ENCODE results near the gene TCN1. TPM values are rescaled to one million over a fixed set of nuclear protein-coding genes. Genes with fewer than 3 reads are reported as not detected.
"Not testable (repeated sequence)": the region's sequence is repeated elsewhere in the genome, so short reads cannot be mapped to it uniquely, and the experiment has no call there.

Gene TCN1
- total and polyA plus RNA-seq, 2 donors: 1.4 to 2.1 TPM

DNA sequence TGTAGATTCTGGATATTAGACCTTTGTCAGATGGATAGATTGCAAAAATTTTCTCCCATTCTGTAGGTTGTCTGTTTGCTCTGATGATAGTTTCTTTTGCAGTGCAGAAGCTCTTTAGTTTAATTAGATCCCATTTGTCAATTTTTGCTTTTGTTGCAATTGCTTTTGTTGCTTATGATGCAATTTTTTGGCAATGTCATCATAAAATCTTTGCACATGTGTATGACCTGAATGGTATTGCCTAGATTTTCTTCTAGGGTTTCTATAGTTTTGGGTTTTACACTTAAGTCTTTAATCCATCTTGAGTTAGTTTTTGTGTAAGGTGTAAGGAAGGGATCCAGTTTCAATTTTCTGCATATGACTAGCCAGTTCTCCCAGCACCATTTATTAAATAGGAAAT is 20.9 kb upstream of the TCN1 start:
- not testable (repeated sequence) for H3K27ac ChIP-seq (ENCODE audit: low read depth in 1 of 2, low read length in 1 of 2); H3K27me3 ChIP-seq (ENCODE audit: control insufficient read depth in 2 of 2, insufficient read depth in 1 of 2, low read length in 1 of 2); H3K9me3 ChIP-seq (ENCODE audit: control insufficient read depth in 2 of 2, insufficient read depth in 1 of 2, low read length in 1 of 2); DNase-seq (ENCODE audit: low read depth in 6 of 9, low spot score in 9 of 9); H3K36me3 ChIP-seq (ENCODE audit: control insufficient read depth in 2 of 2, insufficient read depth in 2 of 2, low read length in 1 of 2); H3K4me1 ChIP-seq (ENCODE audit: control insufficient read depth in 2 of 2, insufficient read depth in 2 of 2, low read length in 2 of 2); H3K4me3 ChIP-seq (ENCODE audit: low read length in 2 of 2)

- Histone ChIP-seq H3K27ac (ENCODE audit: low read depth in 1 of 2, low read length in 1 of 2) (no peak overlapping the region), H3K4me1 (ENCODE audit: control insufficient read depth in 2 of 2, insufficient read depth in 2 of 2, low read length in 2 of 2) (no peaks in the 10 kb centered on the region), H3K4me3 (ENCODE audit: low read length in 2 of 2) (no peak overlapping the region), H3K36me3 (ENCODE audit: control insufficient read depth in 2 of 2, insufficient read depth in 2 of 2, low read length in 1 of 2) (no peaks in the 10 kb centered on the region), H3K9me3 (ENCODE audit: control insufficient read depth in 2 of 2, insufficient read depth in 1 of 2, low read length in 1 of 2) (no peaks in the 10 kb centered on the region), H3K27me3 (ENCODE audit: control insufficient read depth in 2 of 2, insufficient read depth in 1 of 2, low read length in 1 of 2) (no peaks in the 10 kb centered on the region)
- no peak for DNase-seq (ENCODE audit: low read depth in 6 of 9, low spot score in 9 of 9)
- 99% methylated on average over 1 of the region's 1 CpG for WGBS
These were observed 17.3 kb upstream of the TCN1 start for GRCh38 chr11:59883597-59883996.

- Histone ChIP-seq H3K27me3 (ENCODE audit: control insufficient read depth in 2 of 2, insufficient read depth in 1 of 2, low read length in 1 of 2) (no peaks in the 10 kb centered on the region), H3K9me3 (ENCODE audit: control insufficient read depth in 2 of 2, insufficient read depth in 1 of 2, low read length in 1 of 2) (no peaks in the 10 kb centered on the region), H3K36me3 (ENCODE audit: control insufficient read depth in 2 of 2, insufficient read depth in 2 of 2, low read length in 1 of 2) (no peaks in the 10 kb centered on the region), H3K27ac (ENCODE audit: low read depth in 1 of 2, low read length in 1 of 2) (no peak overlapping the region), H3K4me3 (ENCODE audit: low read length in 2 of 2) (no peak overlapping the region), H3K4me1 (ENCODE audit: control insufficient read depth in 2 of 2, insufficient read depth in 2 of 2, low read length in 2 of 2) (no peaks in the 10 kb centered on the region)
- no peak for DNase-seq (ENCODE audit: low read depth in 6 of 9, low spot score in 9 of 9)
- WGBS: 85% methylated on average over 1 of the region's 1 CpG
These were observed 13.3 kb upstream of the TCN1 start for GRCh38 chr11:59879567-59879966.

- Histone ChIP-seq H3K4me3 (ENCODE audit: low read length in 2 of 2) (no peak within 1 kb of the TSS), H3K36me3 (ENCODE audit: control insufficient read depth in 2 of 2, insufficient read depth in 2 of 2, low read length in 1 of 2) (no peaks in the 10 kb centered on the region), H3K27ac (ENCODE audit: low read depth in 1 of 2, low read length in 1 of 2) (no peak within 1 kb of the TSS), H3K27me3 (ENCODE audit: control insufficient read depth in 2 of 2, insufficient read depth in 1 of 2, low read length in 1 of 2) (no peaks in the 10 kb centered on the region), H3K4me1 (ENCODE audit: control insufficient read depth in 2 of 2, insufficient read depth in 2 of 2, low read length in 2 of 2) (no peaks in the 10 kb centered on the region), H3K9me3 (ENCODE audit: control insufficient read depth in 2 of 2, insufficient read depth in 1 of 2, low read length in 1 of 2) (no peaks in the 10 kb centered on the region)
- DNase-seq (ENCODE audit: low read depth in 6 of 9, low spot score in 9 of 9): no peak
- WGBS: 95% methylated on average over 5 of the region's 5 CpGs
These were observed 12.3 kb upstream of the TCN1 start, which contains the start of gene OOSP3 for GRCh38 chr11:59878575-59878974. Gene OOSP3 (plus strand): TSS chr11:59878782. CDS start chr11:59878809, 27 bp downstream.

GRCh38 chr11:59877784-59878183 is 11.5 kb upstream of the TCN1 start:
- Histone ChIP-seq H3K27ac (ENCODE audit: low read depth in 1 of 2, low read length in 1 of 2) (no peak overlapping the region), H3K27me3 (ENCODE audit: control insufficient read depth in 2 of 2, insufficient read depth in 1 of 2, low read length in 1 of 2) (no peaks in the 10 kb centered on the region), H3K4me3 (ENCODE audit: low read length in 2 of 2) (no peak overlapping the region), H3K36me3 (ENCODE audit: control insufficient read depth in 2 of 2, insufficient read depth in 2 of 2, low read length in 1 of 2) (no peaks in the 10 kb centered on the region), H3K4me1 (ENCODE audit: control insufficient read depth in 2 of 2, insufficient read depth in 2 of 2, low read length in 2 of 2) (no peaks in the 10 kb centered on the region), H3K9me3 (ENCODE audit: control insufficient read depth in 2 of 2, insufficient read depth in 1 of 2, low read length in 1 of 2) (no peaks in the 10 kb centered on the region)
- no peak for DNase-seq (ENCODE audit: low read depth in 6 of 9, low spot score in 9 of 9)

- Histone ChIP-seq H3K4me1 (ENCODE audit: control insufficient read depth in 2 of 2, insufficient read depth in 2 of 2, low read length in 2 of 2) (no peaks in the 10 kb centered on the region), H3K27ac (ENCODE audit: low read depth in 1 of 2, low read length in 1 of 2) (no peak overlapping the region), H3K27me3 (ENCODE audit: control insufficient read depth in 2 of 2, insufficient read depth in 1 of 2, low read length in 1 of 2) (no peaks in the 10 kb centered on the region), H3K9me3 (ENCODE audit: control insufficient read depth in 2 of 2, insufficient read depth in 1 of 2, low read length in 1 of 2) (no peaks in the 10 kb centered on the region), H3K36me3 (ENCODE audit: control insufficient read depth in 2 of 2, insufficient read depth in 2 of 2, low read length in 1 of 2) (no peaks in the 10 kb centered on the region), H3K4me3 (ENCODE audit: low read length in 2 of 2) (no peak overlapping the region)
- DNase-seq (ENCODE audit: low read depth in 6 of 9, low spot score in 9 of 9): no peak
These were observed 11.0 kb upstream of the TCN1 start for GRCh38 chr11:59877325-59877724.

DNA sequence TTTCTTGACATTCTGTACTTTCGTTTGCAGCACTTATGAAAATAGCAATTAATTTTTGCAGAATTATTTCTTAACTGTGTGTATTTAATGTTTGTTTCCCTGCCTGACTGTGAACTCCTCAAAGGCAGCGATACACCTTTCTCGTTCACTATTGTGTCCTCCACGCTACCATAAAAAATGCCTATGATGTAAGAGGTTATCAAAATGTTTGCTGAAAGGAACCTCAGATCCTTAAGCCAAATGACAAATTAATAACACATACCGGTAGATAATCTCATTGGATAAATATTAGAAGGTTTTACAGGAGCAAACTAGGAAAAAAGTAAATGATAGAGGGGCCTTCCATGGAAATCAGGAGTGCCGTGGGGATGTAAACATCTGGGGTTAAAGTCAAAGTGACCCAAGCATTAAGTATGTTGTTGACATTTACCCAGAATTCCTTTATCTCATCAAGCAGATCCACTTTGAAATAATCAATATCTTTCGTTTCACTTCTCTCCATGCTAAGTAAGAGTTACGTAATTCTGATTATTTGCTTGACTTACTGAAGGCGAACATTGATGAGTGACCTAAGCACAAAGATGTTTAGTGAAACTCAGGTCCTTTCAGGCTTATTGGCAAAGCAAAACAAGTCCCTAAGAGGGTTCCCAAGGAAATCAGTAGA is 9.7 kb upstream of the TCN1 start:
- no peaks in the 10 kb centered on the region for H3K27me3 ChIP-seq (ENCODE audit: control insufficient read depth in 2 of 2, insufficient read depth in 1 of 2, low read length in 1 of 2)
- no peak overlapping the region for H3K27ac ChIP-seq (ENCODE audit: low read depth in 1 of 2, low read length in 1 of 2)
- DNase-seq (ENCODE audit: low read depth in 6 of 9, low spot score in 9 of 9): no peak
- H3K9me3 ChIP-seq (ENCODE audit: control insufficient read depth in 2 of 2, insufficient read depth in 1 of 2, low read length in 1 of 2): no peaks in the 10 kb centered on the region
- no peak overlapping the region for H3K4me3 ChIP-seq (ENCODE audit: low read length in 2 of 2)
- WGBS: 97% methylated on average over 9 of the region's 9 CpGs
- no peaks in the 10 kb centered on the region for H3K36me3 ChIP-seq (ENCODE audit: control insufficient read depth in 2 of 2, insufficient read depth in 2 of 2, low read length in 1 of 2)
- H3K4me1 ChIP-seq (ENCODE audit: control insufficient read depth in 2 of 2, insufficient read depth in 2 of 2, low read length in 2 of 2): no peaks in the 10 kb centered on the region

DNA sequence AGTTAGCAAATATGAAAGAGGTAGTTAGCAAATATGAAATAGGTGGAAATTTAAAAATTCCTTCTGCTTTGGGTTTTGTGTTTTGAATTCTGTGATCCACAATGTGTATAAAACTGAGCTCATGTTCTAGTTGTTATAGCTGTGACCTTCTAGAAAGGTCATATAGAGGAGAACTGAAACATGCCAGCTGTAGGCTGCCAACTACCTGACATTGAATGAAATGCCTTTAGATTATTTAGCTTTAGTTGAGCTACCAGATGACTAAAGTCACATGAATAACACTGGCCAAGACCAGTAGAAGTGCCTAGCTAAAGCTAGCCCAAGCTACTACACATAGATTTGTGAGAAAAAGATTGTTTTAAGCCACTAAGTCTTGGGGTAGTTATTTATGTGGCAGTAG is 5.8 kb upstream of the TCN1 start:
- no peak for DNase-seq (ENCODE audit: low read depth in 6 of 9, low spot score in 9 of 9)

GRCh38 chr11:59867946-59868345 is 1.7 kb upstream of the TCN1 start:
- H3K27me3 ChIP-seq (ENCODE audit: control insufficient read depth in 2 of 2, insufficient read depth in 1 of 2, low read length in 1 of 2): no peaks in the 10 kb centered on the region
- no peak overlapping the region for H3K27ac ChIP-seq (ENCODE audit: low read depth in 1 of 2, low read length in 1 of 2)
- H3K9me3 ChIP-seq (ENCODE audit: control insufficient read depth in 2 of 2, insufficient read depth in 1 of 2, low read length in 1 of 2): no peaks in the 10 kb centered on the region
- no peak for DNase-seq (ENCODE audit: low read depth in 6 of 9, low spot score in 9 of 9)
- no peak overlapping the region for H3K4me3 ChIP-seq (ENCODE audit: low read length in 2 of 2)
- no peaks in the 10 kb centered on the region for H3K4me1 ChIP-seq (ENCODE audit: control insufficient read depth in 2 of 2, insufficient read depth in 2 of 2, low read length in 2 of 2)
- H3K36me3 ChIP-seq (ENCODE audit: control insufficient read depth in 2 of 2, insufficient read depth in 2 of 2, low read length in 1 of 2): no peaks in the 10 kb centered on the region
- WGBS: 93% methylated on average over 2 of the region's 2 CpGs

More for the DNA sequence above, 5.8 kb upstream of the TCN1 start:
- H3K36me3 ChIP-seq (ENCODE audit: control insufficient read depth in 2 of 2, insufficient read depth in 2 of 2, low read length in 1 of 2): no peaks in the 10 kb centered on the region
- no peak overlapping the region for H3K27ac ChIP-seq (ENCODE audit: low read depth in 1 of 2, low read length in 1 of 2)
- no peak overlapping the region for H3K4me3 ChIP-seq (ENCODE audit: low read length in 2 of 2)
- no peaks in the 10 kb centered on the region for H3K27me3 ChIP-seq (ENCODE audit: control insufficient read depth in 2 of 2, insufficient read depth in 1 of 2, low read length in 1 of 2)
- no peaks in the 10 kb centered on the region for H3K4me1 ChIP-seq (ENCODE audit: control insufficient read depth in 2 of 2, insufficient read depth in 2 of 2, low read length in 2 of 2)
- H3K9me3 ChIP-seq (ENCODE audit: control insufficient read depth in 2 of 2, insufficient read depth in 1 of 2, low read length in 1 of 2): no peaks in the 10 kb centered on the region

- WGBS: 89% methylated on average over 1 of the region's 1 CpG
- H3K4me3 ChIP-seq (ENCODE audit: low read length in 2 of 2): no peak overlapping the region
- no peaks in the 10 kb centered on the region for H3K9me3 ChIP-seq (ENCODE audit: control insufficient read depth in 2 of 2, insufficient read depth in 1 of 2, low read length in 1 of 2)
- H3K4me1 ChIP-seq (ENCODE audit: control insufficient read depth in 2 of 2, insufficient read depth in 2 of 2, low read length in 2 of 2): no peaks in the 10 kb centered on the region
- no peak for DNase-seq (ENCODE audit: low read depth in 6 of 9, low spot score in 9 of 9)
- no peaks in the 10 kb centered on the region for H3K27me3 ChIP-seq (ENCODE audit: control insufficient read depth in 2 of 2, insufficient read depth in 1 of 2, low read length in 1 of 2)
- H3K27ac ChIP-seq (ENCODE audit: low read depth in 1 of 2, low read length in 1 of 2): no peak overlapping the region
- no peaks in the 10 kb centered on the region for H3K36me3 ChIP-seq (ENCODE audit: control insufficient read depth in 2 of 2, insufficient read depth in 2 of 2, low read length in 1 of 2)
These were observed 549 bp upstream of the TCN1 start for GRCh38 chr11:59866836-59867235.

Data from thymus (tissue), 11 donors.